GM10266 (cell line): ENCODE data around the gene EIF4A3.

Experiments
- DNase-seq: peaks from one replicate; pipeline ENCODE4 v3.0.0; 2012; ENCODE audit errors: extremely low spot score
- TF ChIP-seq, protein P1 (sequence below): IDR thresholded peaks from 2 replicates; pipeline ENCODE4 v1.5.1; 2012; ENCODE audit warnings: mild to moderate bottlenecking, low read depth; ENCODE audit not compliant: control insufficient read depth, insufficient read depth; ENCODE audit errors: missing control alignments

EIF4A3 gene

DNA sequence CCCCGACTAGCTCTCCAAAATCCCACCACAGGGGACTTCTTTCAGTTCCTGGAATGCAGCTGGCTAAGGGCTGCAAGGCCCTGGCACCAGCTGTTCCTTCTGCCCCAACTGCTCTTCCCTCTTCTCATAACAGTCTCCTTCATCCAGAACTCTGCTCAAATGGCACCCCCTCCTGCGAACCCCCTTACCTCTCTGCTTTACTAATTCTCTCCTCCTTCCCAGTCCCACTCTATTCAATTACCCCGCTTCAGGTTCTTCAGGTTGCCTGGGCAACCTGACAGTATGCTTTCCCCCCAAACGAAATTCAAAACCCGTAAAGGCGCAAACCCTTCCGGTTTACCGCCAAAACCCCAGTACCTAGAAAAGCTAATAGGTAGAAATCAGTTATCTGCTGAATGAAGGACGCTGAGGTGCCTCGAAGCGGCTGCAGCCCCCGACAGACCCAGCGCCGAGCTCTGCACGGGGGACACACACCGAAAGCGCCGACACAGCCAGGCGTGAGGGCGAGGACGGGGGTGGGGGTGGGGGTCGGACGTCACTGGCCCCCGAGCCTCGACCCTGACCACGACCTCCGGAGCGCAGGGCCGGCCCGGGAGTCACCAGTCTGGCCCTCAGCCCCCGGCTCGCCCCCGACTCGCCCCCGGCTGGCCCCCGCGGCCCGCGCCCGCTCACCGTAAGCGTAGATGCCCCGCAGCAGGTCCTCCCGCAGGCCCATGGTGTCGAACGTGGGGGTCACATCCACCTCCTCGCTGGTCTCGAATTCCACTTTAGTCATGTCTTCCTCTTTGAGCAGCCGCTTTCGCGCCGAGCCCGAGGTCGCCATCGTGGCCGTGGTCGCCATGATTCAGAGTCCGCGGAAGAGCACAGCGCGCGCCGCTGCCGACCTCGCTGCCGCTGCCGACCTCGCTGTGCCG lies 550 bp downstream of the EIF4A3 start:
- TF ChIP-seq, protein P1, sequence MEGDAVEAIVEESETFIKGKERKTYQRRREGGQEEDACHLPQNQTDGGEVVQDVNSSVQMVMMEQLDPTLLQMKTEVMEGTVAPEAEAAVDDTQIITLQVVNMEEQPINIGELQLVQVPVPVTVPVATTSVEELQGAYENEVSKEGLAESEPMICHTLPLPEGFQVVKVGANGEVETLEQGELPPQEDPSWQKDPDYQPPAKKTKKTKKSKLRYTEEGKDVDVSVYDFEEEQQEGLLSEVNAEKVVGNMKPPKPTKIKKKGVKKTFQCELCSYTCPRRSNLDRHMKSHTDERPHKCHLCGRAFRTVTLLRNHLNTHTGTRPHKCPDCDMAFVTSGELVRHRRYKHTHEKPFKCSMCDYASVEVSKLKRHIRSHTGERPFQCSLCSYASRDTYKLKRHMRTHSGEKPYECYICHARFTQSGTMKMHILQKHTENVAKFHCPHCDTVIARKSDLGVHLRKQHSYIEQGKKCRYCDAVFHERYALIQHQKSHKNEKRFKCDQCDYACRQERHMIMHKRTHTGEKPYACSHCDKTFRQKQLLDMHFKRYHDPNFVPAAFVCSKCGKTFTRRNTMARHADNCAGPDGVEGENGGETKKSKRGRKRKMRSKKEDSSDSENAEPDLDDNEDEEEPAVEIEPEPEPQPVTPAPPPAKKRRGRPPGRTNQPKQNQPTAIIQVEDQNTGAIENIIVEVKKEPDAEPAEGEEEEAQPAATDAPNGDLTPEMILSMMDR = no peak
- DNase-seq = peak; percentile 56

DNA sequence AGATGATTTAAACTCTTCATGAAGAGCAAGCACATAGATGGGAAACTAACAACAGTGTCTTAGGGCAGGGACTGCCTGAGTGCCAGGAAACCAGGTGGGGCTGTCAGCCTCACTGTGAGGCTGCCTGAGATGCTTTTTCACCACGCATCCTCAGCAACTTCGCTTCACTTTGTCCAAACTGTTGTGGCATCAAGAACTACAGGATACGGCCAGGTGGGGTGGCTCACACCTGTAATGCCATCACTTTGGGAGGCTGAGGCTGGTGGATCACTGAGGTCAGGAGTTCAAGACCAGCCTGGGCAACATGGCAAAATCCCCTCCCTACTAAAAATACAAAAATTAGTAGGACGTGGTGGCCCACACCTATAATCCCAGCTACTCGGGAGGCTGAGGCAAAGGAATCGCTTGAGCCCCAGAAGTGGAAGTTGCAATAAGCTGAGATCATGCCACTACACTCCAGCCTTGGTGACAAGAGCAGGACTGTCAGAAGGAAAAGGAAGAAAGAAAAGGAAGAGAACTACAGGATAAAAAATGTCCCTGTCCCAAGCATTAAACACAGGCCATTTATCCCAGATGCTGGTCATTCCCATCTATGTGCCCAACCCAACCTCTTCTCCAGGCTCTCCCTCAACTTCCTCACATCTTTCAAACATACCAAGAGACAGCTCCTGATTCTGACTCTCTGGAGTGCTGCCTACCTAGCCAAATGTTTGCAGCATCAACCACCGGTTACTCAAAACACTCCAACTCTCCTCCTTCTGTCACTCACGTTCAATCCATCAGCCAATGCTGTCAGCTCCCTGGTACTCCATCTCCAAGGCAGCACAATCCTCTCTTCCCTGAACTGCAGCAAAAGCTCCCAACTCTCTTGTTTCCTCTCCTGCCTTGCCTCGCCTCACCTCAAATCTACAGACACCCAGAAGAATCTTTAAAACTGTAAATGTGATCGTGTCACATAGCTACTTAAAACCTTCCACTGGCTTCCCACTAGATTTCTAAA lies 1.6 kb downstream of the EIF4A3 start:
- no peak for DNase-seq
- TF ChIP-seq, protein P1 = no peak

DNA sequence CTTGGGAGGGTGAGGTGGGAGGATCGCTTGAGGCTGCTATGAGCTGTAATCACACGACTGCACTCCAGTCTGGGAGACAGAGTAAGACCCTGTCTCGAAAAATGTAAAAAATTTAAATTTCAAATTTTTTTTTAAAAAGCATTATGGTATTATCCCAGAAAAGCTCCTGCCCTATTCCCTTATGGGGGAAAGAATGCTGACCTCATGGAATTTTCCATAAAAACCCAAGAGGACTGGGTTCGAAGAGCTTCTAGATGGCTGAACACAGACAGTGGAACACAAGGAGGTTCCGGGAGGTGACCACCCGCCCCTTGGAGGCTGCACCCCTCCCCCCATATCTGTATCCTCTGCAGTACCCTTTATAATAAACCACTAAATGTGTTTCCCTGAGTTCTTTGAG lies 4.0 kb downstream of the EIF4A3 start:
- no peak for DNase-seq
- TF ChIP-seq, protein P1 = no peak

DNA sequence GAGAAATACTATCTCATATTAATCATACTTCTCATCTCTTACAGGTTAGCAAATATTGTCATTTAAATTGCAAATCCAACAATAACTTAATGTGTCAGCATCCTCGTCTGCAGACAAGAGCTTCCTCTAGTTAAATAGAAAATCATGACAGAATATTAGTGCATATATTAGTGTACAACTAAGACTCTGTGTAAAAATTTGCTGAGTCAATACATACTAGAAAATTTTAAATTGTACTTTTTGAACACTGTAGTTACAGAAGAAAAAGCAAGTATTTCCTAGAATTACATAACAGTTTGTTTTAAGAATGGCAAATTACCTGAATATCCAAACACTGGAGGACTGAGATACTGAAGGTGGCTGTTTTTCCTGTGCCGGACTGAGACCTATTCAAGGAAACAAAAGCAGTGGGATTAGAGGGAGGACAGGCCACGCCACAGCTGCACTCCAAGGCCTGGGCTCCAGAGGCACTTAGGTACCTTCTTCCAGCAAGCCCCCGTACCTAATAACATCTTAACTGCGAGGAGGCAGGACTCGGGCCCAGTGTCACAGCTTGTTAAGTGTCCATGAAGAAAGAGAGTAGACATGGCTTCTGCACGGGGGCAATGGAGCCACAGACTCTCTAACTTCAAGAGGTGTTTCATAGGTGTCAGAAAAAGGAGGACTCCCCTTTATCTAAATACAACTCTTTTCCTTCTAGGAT lies 5.3 kb downstream of the EIF4A3 start:
- TF ChIP-seq, protein P1 = no peak
- DNase-seq = no peak

DNA sequence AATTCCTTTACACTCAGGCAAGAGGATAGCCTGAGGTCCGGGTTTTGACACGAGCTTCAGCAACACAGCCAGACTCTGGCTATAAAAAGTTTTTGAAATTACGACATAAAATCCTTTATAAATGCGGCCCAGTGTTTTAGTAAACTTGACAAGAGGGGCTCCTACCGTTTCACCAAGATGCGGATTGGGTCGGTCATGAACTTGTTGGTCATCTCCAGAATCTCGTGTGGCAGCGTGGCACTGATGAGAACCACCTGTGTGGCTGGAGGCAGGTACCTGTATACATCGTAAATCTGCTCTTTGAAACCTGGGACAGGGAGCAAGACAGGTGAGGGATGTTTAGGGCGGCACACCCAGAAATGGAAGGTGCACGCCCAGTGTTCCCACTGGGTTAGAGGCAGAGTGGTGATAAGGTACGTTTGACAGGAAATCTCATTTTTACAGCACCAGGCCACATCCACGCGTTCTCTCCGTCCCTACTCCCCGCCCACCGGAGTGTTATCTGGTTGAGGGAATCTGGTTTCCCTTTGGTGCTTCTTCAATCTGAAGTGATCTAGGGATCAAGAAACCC lies 8.0 kb downstream of the EIF4A3 start:
- TF ChIP-seq, protein P1 = no peak
- no peak for DNase-seq

DNA sequence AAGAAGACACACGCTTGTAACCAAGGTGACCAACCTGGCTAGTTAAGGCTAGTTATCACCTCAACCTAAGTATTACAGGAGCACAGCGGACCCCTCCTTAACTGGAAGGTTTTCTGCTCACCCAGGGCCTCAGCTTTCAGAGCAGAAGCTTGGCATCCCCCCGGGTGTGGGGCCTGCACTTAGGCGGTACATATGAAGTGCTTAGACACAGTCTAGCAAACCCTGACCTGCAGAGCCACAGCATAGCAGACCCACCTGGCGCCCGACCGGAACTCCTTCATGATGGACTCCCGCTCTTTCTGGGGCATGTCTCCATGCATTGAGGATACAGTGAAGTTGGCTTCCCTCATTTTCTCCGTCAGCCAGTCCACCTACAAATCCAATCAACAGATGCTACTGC lies 9.8 kb downstream of the EIF4A3 start:
- TF ChIP-seq, protein P1 = no peak
- DNase-seq = no peak
